AG09309 (cell line): ENCODE data around the gene PREX1.
"Not testable (repeated sequence)": the region's sequence is repeated elsewhere in the genome, so short reads cannot be mapped to it uniquely, and the experiment has no call there.

Experiments
- DNase-seq: peaks from one replicate; pipeline ENCODE4 v3.0.0-alpha.2; 2010; ENCODE audit warnings: low read depth
- H3K4me3 ChIP-seq: 2 replicates; pipeline ENCODE4 v1.5.1; 2011; ENCODE audit warnings: mild to moderate bottlenecking, low read depth, low read length, moderate library complexity; ENCODE audit not compliant: control insufficient read depth
- TF ChIP-seq, protein P1 (sequence below): IDR thresholded peaks from 2 replicates; pipeline ENCODE4 v1.5.1; 2011; ENCODE audit warnings: mild to moderate bottlenecking, low read depth, low read length, inconsistent platforms; ENCODE audit not compliant: insufficient read depth, control insufficient read depth; ENCODE audit errors: missing control alignments

Gene PREX1

DNA sequence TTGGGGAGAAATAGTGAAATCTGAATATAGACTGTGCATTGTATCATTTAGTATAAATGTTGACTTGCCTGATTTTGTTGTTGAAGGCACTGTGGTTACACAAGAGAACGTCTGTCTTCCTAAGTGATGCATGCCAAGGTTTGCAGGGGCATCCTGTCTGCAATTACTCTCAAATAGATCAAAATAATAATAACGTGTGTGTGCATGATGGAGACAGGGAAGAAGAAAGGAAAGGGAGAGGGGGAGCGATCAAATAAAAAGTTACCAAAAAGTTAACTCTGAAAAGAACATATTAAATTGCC is 14.4 kb downstream of the PREX1 start:
- no peak overlapping the region for H3K4me3 ChIP-seq
- DNase-seq, result no peak
- TF ChIP-seq, protein P1, sequence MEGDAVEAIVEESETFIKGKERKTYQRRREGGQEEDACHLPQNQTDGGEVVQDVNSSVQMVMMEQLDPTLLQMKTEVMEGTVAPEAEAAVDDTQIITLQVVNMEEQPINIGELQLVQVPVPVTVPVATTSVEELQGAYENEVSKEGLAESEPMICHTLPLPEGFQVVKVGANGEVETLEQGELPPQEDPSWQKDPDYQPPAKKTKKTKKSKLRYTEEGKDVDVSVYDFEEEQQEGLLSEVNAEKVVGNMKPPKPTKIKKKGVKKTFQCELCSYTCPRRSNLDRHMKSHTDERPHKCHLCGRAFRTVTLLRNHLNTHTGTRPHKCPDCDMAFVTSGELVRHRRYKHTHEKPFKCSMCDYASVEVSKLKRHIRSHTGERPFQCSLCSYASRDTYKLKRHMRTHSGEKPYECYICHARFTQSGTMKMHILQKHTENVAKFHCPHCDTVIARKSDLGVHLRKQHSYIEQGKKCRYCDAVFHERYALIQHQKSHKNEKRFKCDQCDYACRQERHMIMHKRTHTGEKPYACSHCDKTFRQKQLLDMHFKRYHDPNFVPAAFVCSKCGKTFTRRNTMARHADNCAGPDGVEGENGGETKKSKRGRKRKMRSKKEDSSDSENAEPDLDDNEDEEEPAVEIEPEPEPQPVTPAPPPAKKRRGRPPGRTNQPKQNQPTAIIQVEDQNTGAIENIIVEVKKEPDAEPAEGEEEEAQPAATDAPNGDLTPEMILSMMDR, result no peak

DNA sequence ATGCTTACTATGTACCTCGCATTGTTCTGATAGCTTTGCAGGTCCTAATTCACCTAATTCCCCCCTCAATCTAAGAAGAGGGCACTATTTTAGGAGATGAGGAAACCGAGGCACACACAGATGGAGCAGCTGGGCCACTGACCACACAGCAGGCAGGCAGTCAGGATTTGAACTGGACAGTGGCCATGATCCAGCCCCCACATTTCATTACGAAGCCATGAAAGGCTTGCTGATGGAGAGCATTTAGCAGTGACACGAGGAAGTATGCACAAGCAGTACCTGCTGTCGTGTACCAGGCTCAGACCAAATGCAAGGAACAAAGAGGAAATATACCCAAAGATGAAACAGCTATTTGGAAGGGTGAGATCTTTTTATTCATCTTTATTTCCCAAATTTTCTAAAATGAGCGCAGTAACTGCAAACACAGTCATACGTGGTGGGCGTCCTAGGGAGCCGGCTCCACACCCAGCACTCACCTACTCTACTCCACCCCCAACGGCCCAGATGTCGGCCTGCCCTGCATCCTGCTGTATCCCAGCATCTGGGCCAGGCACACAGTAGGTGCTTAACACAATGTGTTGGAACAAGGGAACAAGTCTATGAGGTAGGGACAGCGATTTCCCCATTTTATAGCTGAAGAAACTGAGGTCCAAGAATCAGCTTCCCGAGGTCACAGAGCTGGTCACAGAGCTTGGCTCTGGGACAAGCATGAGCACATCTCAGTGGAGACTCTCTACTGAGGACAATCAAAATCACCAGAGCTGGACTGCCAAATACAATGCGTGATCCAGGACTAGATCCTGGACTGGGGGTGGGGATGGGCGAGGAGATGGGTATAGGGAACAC is 15.0 kb downstream of the PREX1 start:
- TF ChIP-seq, protein P1, result no peak
- no peak overlapping the region for H3K4me3 ChIP-seq
- DNase-seq, result no peak

DNA sequence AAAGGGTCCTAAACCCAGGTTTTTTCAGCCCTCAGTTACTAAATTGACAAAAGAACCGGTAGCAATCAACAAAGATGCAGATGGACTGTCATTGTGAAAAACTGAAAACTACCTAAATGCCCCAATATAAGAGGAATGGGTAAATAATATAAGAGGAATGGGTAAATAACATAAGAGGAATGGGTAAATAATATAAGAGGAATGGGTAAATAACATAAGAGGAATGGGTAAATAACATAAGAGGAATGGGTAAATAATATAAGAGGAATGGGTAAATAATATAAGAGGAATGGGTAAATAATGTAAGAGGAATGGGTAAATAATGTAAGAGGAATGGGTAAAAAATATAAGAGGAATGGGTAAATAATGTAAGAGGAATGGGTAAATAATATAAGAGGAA is 15.7 kb downstream of the PREX1 start:
- H3K4me3 ChIP-seq, DNase-seq: not testable (repeated sequence)

DNA sequence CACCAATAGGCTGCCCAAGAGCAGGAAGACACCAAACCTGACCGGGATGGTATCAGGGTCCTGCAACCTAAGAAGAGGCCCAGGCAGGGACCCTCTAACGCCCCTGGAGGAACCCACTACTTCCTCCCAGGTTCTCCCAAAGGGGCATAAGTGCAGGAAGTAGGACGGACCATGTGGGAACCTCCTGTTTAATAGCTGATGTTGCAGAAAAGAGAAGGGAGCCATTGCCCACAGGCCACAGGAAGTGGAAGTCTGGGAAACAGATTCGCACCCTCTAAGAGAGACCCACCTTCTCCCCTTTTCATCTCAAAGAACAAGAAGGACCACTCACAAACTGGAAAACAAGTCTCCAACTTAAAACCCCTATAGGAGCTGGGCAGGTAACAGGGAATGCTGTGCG is 18.1 kb downstream of the PREX1 start:
- no peak overlapping the region for H3K4me3 ChIP-seq
- DNase-seq, result no peak
- TF ChIP-seq, protein P1, result no peak

DNA sequence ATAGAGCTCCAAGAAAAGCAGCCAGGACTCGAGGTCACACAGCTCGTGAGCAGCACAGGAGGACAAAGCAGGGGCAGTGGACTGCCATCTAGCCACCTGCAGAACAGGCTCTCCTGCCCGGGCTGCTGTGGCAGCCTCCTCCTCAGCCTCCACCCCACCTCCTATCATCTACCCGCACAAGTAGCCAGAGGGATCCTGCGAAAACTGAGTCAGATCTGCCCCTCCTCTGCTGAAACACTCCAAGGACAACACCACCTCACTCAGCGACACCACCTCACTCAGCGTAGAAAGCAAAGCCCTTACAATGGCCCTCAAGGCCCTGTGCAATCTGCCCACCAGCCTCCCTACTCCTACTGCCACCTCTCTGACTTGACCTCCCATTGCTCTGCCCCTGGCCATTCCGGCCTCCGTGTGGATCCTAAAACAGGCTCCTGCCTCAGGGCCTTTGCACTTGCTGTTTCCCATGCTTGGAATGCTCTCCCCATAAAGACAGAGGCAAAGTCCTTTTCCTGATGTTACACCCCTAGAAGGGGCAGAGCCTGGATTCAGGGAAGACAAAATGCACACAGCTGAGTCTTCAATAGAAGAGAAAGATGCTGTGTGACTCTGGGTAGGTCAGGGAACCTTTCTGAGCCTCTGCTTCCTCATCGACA is 19.3 kb downstream of the PREX1 start:
- TF ChIP-seq, protein P1, result no peak
- no peak overlapping the region for H3K4me3 ChIP-seq
- DNase-seq, result no peak

DNA sequence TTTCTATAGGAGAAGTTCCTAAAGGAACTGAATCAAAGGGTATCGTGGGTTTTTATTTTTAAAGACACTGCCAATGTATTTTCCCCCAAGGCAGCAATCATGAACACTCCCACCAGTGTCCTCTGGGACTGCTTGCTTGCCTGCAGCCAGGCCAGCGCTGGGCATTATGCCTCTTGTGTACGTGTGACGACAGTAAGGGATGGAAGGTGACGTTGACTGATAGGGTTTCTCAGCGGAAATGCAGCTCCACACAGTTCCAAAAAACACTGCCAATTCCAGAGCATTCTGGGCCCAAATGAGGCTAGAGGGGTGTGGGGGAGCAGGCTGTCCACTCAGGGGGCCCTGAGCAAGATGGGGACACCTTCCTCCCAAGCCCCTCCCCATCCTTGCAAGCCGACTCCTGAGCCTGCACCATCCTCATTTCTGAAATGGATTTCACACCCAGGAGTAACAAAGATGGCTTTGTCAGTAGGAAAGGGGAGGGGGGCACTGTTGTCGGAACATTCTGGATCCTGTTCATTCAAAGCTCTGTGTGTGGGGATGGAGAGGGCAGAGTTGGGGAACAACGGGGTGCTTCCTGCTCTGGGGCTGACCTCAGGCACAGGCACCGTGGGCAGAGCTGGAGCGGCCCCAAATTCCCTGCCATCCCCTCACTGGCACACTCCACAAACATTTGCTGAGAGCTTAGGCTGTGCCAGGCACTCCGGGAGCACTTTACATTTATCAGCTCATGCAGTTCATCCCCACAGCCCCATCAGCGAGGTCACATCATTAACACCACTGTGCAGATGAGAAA is 20.0 kb downstream of the PREX1 start:
- no peak for DNase-seq
- TF ChIP-seq, protein P1, result no peak
- no peak overlapping the region for H3K4me3 ChIP-seq

DNA sequence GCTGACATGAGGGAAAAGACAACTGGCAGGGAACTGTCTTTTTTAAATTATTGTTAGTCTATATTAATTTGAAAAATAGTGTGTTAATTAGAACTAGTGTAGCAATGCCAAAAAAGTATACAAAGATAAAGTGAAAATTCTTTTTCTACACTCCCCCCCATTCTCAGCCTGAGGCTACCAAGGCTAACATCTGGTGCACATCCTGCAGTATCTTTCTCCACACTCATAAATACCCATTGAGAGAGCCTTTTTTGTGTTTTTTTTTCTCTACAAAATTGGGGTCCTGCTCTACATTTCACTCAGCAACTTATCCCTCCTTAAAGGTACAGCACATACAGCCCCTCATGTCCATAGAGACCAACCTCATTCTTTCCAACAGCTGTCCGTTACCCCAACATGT is 20.7 kb downstream of the PREX1 start:
- H3K4me3 ChIP-seq, result no peak overlapping the region
- TF ChIP-seq, protein P1, result no peak
- no peak for DNase-seq
